Spinal cord (tissue), 10 donors: ENCODE results near the gene EPHA6. TPM values are rescaled to one million over a fixed set of nuclear protein-coding genes. Genes with fewer than 3 reads are reported as not detected.

Source experiments
- DNase-seq, 6 donors: peaks; one replicate each; pipeline versions ENCODE4 v3.0.0 to v3.0.0-alpha.2; 2013 to 2015; ENCODE audit warnings: low spot score in 6 of 6, low read depth in 4 of 6
- H3K27ac ChIP-seq: one replicate; pipeline ENCODE4 v1.5.1; 2013; ENCODE audit warnings: low read depth, low read length, control low read depth
- H3K27me3 ChIP-seq: one replicate; pipeline ENCODE4 v1.6.1; 2013; ENCODE audit warnings: low read length; ENCODE audit not compliant: control insufficient read depth, insufficient read depth
- H3K36me3 ChIP-seq: one replicate; pipeline ENCODE4 v1.6.1; 2013; ENCODE audit warnings: low read length; ENCODE audit not compliant: control insufficient read depth, insufficient read depth
- H3K4me1 ChIP-seq: one replicate; pipeline ENCODE4 v1.6.1; 2013; ENCODE audit warnings: low read length; ENCODE audit not compliant: control insufficient read depth, insufficient read depth
- H3K4me3 ChIP-seq: one replicate; pipeline ENCODE4 v1.5.1; 2013; ENCODE audit warnings: low read depth, low read length, control low read depth
- H3K9me3 ChIP-seq: one replicate; pipeline ENCODE4 v1.6.1; 2013; ENCODE audit warnings: low read length; ENCODE audit not compliant: control insufficient read depth, insufficient read depth
- WGBS: methylation state at CpG from one replicate; pipeline ENCODE4 v1.1.5; 2013; ENCODE audit warnings: missing lambda C conversion rate; ENCODE audit not compliant: insufficient coverage; 5-methylcytosine and 5-hydroxymethylcytosine counted together
- polyA plus RNA-seq, 2 donors: library from polyadenylated mRNA; unstranded; fragments of 120-200 nt; gene quantifications; one replicate each; pipeline ENCODE4 v1.2.1, GENCODE V29; 2013; ENCODE audit not compliant: insufficient read length in 2 of 2
- total RNA-seq, 2 donors: library from RNA; depleted of rRNA in 1 of 2; stranded (reverse); fragments of 120-200 nt in 1 of 2; fragments of >200 nt in 1 of 2; gene quantifications; one replicate each; pipeline versions ENCODE4 v1.2.3 to v1.2.4, GENCODE V29; 2013 to 2014
- donor health status: healthy.

Gene EPHA6
- total and polyA plus RNA-seq, 4 donors: 5.3 to 78.5 (median 16.0) TPM

- H3K4me1 ChIP-seq: no peaks in the 10 kb centered on the region
- no CpG with 5 or more reads among the region's 1 CpG for WGBS
- DNase-seq: peak in 2 of 6 donors; percentile 15 to 48
- no peak overlapping the region for H3K4me3 ChIP-seq
- H3K9me3 ChIP-seq: no peaks in the 10 kb centered on the region
- no peaks in the 10 kb centered on the region for H3K36me3 ChIP-seq
- no peak overlapping the region for H3K27ac ChIP-seq
- no peaks in the 10 kb centered on the region for H3K27me3 ChIP-seq
Observed at GRCh38 chr3:97278506-97278905, 464.1 kb downstream of the EPHA6 start.

DNA sequence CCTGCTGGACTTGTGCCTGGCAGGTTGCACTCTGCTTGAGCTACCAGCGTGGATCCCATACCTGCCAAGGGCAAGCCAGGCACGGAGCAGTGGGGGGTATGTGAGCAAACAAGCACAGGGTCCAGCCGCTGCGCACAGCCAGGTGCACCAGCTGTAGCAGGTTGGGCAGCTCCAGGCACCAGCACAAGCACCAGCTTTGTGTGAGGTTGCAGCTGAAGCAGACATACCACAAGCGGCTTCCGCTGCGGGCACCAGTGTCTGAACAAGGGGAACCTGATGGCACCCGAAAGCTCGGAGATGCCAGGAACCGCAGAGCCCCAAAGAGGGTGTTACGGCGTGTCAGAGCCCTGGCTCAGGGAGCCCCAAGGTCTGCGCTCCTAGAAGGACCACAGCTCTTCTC, 477.5 kb downstream of the EPHA6 start:
- DNase-seq: no peak
- Histone ChIP-seq H3K27me3 (no peaks in the 10 kb centered on the region), H3K27ac (no peak overlapping the region), H3K4me3 (no peak overlapping the region), H3K9me3 (peaks cover 5% of the 10 kb centered on the region), H3K4me1 (no peaks in the 10 kb centered on the region), H3K36me3 (peaks cover 5% of the 10 kb centered on the region)
- WGBS: 90% methylated on average over 11 of the region's 13 CpGs

GRCh38 chr3:97293596-97294131, 479.3 kb downstream of the EPHA6 start:
- H3K4me1 ChIP-seq: no peaks in the 10 kb centered on the region
- DNase-seq: no peak
- 90% methylated on average over 5 of the region's 5 CpGs for WGBS
- no peak overlapping the region for H3K27ac ChIP-seq
- no peak overlapping the region for H3K4me3 ChIP-seq
- H3K27me3 ChIP-seq: no peaks in the 10 kb centered on the region
- peaks cover 5% of the 10 kb centered on the region for H3K9me3 ChIP-seq
- peaks cover 5% of the 10 kb centered on the region for H3K36me3 ChIP-seq

GRCh38 chr3:97297032-97297431, 482.6 kb downstream of the EPHA6 start:
- Histone ChIP-seq H3K4me1 (no peaks in the 10 kb centered on the region), H3K9me3 (peaks cover 5% of the 10 kb centered on the region), H3K36me3 (peaks cover 5% of the 10 kb centered on the region), H3K4me3 (no peak overlapping the region), H3K27ac (no peak overlapping the region), H3K27me3 (no peaks in the 10 kb centered on the region)
- DNase-seq: no peak
- WGBS: no CpG with 5 or more reads among the region's 1 CpG

GRCh38 chr3:97301114-97301513, 486.7 kb downstream of the EPHA6 start:
- Histone ChIP-seq H3K4me3 (no peak overlapping the region), H3K36me3 (no peaks in the 10 kb centered on the region), H3K9me3 (no peaks in the 10 kb centered on the region), H3K27ac (no peak overlapping the region), H3K27me3 (no peaks in the 10 kb centered on the region), H3K4me1 (no peaks in the 10 kb centered on the region)
- DNase-seq: no peak

GRCh38 chr3:97306226-97306625, 491.8 kb downstream of the EPHA6 start:
- no CpG with 5 or more reads among the region's 1 CpG for WGBS
- H3K4me3 ChIP-seq: no peak overlapping the region
- H3K27ac ChIP-seq: no peak overlapping the region
- H3K27me3 ChIP-seq: no peaks in the 10 kb centered on the region
- no peaks in the 10 kb centered on the region for H3K4me1 ChIP-seq
- no peak for DNase-seq
- H3K9me3 ChIP-seq: no peaks in the 10 kb centered on the region
- H3K36me3 ChIP-seq: no peaks in the 10 kb centered on the region

DNA sequence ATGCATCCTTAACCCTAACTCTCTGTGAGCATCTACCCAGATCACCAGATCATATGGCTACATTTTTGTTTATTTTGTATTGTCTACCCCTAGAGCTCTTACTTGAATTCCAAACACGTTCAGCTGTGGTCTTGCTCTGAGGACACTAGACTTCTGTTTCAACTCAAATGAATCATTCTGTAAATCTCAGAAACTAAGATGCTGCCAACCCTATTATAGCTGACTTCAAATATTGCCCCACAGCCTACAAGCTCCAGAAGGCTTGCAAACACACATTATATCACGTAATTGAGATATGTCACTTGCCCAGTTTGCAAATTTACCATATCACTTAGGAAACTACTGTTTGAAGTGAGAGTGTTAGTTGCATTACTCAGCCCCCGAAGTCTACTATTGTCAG, 524.0 kb downstream of the EPHA6 start:
- H3K4me3 ChIP-seq: no peak overlapping the region
- no peak overlapping the region for H3K27ac ChIP-seq
- H3K36me3 ChIP-seq: no peaks in the 10 kb centered on the region
- no peaks in the 10 kb centered on the region for H3K27me3 ChIP-seq
- no peaks in the 10 kb centered on the region for H3K9me3 ChIP-seq
- 57% methylated on average over 1 of the region's 3 CpGs for WGBS
- no peak for DNase-seq
- no peaks in the 10 kb centered on the region for H3K4me1 ChIP-seq

GRCh38 chr3:97340940-97341339, 526.5 kb downstream of the EPHA6 start:
- Histone ChIP-seq H3K9me3 (no peaks in the 10 kb centered on the region), H3K4me3 (no peak overlapping the region), H3K4me1 (no peaks in the 10 kb centered on the region), H3K27ac (no peak overlapping the region), H3K36me3 (no peaks in the 10 kb centered on the region), H3K27me3 (no peaks in the 10 kb centered on the region)
- DNase-seq: no peak
- 70% methylated on average over 1 of the region's 2 CpGs for WGBS

- no peaks in the 10 kb centered on the region for H3K27me3 ChIP-seq
- WGBS: no CpG with 5 or more reads among the region's 1 CpG
Observed at GRCh38 chr3:97347780-97348179, 533.4 kb downstream of the EPHA6 start.

GRCh38 chr3:97350971-97351370, 536.6 kb downstream of the EPHA6 start:
- H3K9me3 ChIP-seq: no peaks in the 10 kb centered on the region
- H3K36me3 ChIP-seq: no peaks in the 10 kb centered on the region
- no peak overlapping the region for H3K27ac ChIP-seq
- DNase-seq: peak in 2 of 6 donors; percentile 50 to 61
- H3K4me1 ChIP-seq: no peaks in the 10 kb centered on the region
- H3K27me3 ChIP-seq: no peaks in the 10 kb centered on the region
- H3K4me3 ChIP-seq: no peak overlapping the region
- WGBS: no CpG with 5 or more reads among the region's 3 CpGs

More at GRCh38 chr3:97347780-97348179, 533.4 kb downstream of the EPHA6 start:
- H3K9me3 ChIP-seq: no peaks in the 10 kb centered on the region
- H3K4me1 ChIP-seq: no peaks in the 10 kb centered on the region
- no peak overlapping the region for H3K27ac ChIP-seq
- H3K36me3 ChIP-seq: no peaks in the 10 kb centered on the region
- no peak for DNase-seq
- no peak overlapping the region for H3K4me3 ChIP-seq
